ENCODE results near the gene AIF1L. TPM values are rescaled to one million over a fixed set of nuclear protein-coding genes. Genes with fewer than 3 reads are reported as not detected.

AIF1L gene
- total and polyA plus RNA-seq, 3 donors from 2014 or later: 8.3 to 24.6 (median 14.9) TPM

DNA sequence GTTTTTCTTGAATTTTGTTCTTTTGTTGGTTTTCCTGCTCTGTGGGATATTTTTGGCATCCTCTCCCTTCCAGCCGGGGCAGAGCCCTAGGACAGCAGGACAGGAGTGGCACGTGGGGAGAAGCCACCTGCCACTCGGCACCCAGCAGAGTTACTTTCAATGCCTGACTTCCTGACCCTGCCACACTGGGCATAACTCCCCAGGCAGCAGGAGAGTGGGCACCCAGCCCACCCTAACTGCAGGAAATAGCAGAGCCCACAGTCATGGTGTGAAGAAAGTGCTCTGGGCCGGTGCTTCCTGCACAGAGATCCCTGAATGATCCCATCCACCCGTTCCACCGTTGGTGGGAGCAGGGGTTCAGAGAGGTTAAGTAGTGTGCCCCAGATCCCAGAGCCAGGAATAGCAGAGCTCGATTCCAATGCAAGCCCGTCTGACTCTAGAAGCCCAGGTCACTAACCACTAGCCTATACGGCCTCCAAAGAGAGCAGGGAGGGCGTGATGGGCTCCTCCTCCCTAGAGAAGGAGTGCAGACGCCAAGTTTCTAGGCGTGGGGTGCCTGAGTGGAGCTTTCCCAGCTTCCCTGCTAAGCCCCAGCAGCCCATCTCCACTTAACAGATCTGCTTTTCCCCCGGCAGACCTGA lies 20.9 kb downstream of the AIF1L start:
- no peak for TF ChIP-seq POLR2A (IDR thresholded peaks at IDR 0.05)
- TF ChIP-seq, protein P1, sequence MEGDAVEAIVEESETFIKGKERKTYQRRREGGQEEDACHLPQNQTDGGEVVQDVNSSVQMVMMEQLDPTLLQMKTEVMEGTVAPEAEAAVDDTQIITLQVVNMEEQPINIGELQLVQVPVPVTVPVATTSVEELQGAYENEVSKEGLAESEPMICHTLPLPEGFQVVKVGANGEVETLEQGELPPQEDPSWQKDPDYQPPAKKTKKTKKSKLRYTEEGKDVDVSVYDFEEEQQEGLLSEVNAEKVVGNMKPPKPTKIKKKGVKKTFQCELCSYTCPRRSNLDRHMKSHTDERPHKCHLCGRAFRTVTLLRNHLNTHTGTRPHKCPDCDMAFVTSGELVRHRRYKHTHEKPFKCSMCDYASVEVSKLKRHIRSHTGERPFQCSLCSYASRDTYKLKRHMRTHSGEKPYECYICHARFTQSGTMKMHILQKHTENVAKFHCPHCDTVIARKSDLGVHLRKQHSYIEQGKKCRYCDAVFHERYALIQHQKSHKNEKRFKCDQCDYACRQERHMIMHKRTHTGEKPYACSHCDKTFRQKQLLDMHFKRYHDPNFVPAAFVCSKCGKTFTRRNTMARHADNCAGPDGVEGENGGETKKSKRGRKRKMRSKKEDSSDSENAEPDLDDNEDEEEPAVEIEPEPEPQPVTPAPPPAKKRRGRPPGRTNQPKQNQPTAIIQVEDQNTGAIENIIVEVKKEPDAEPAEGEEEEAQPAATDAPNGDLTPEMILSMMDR (IDR thresholded peaks at IDR 0.05): no peak
- intact Hi-C loops (cut with DNase I; ENCODE audit: low total_unique reads): no loop called here
- Histone ChIP-seq H3K36me3 (ENCODE audit: low read depth, missing control alignments) (no peaks in the 10 kb centered on the region), H3K27me3 (no peaks in the 10 kb centered on the region), H3K4me3 (no peak overlapping the region), H3K9me3 (no peaks in the 10 kb centered on the region), H3K27ac (no peak overlapping the region), H3K4me1 (no peaks in the 10 kb centered on the region)
- 65 to 88% methylated on average over 11 to 13 of the region's 13 CpGs for WGBS, 2 donors
- no peak for DNase-seq

DNA sequence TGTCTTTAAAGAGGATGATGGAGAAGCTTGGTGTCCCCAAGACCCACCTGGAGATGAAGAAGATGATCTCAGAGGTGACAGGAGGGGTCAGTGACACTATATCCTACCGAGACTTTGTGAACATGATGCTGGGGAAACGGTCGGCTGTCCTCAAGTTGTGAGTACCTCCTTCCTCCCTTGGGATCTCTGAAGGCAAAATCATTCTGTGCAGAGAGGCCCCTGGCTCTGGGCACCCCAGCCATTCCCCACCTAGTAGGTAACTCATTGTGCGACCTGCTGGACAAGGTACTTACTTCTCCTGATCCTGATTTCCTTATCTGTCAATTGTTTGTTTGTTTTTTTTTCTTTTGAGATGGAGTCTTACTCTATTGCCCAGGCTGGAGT lies 21.4 kb downstream of the AIF1L start:
- Histone ChIP-seq H3K36me3 (ENCODE audit: low read depth, missing control alignments) (no peaks in the 10 kb centered on the region), H3K4me3 (no peak overlapping the region), H3K27ac (no peak overlapping the region), H3K4me1 (no peaks in the 10 kb centered on the region), H3K27me3 (no peaks in the 10 kb centered on the region), H3K9me3 (no peaks in the 10 kb centered on the region)
- WGBS, 2 donors: 65 to 86% methylated on average over 4 of the region's 4 CpGs
- intact Hi-C loops (cut with DNase I; ENCODE audit: low total_unique reads): no loop called here
- TF ChIP-seq POLR2A (IDR thresholded peaks at IDR 0.05): no peak
- TF ChIP-seq, protein P1 (IDR thresholded peaks at IDR 0.05): no peak
- no peak for DNase-seq

DNA sequence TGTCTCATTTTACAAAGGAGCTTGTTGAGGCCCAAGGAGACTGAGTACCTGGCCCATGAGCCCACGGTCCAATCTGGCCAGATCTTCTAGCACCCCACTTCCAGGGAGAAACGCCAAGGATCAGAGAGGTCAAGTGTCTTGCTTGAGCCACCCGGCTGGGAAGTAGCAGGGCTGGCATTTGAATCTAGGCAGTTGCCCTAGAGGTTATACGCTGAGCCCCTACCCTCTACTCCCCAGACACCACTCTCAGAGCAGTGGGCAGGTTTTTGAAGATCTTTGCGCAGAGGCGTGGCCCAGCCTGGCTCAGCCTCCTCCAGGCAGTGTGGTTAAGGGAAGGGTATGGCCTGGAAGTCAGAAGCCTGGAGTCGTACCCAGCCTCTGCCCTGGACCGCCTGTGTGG lies 23.3 kb downstream of the AIF1L start:
- Histone ChIP-seq H3K36me3 (ENCODE audit: low read depth, missing control alignments) (no peaks in the 10 kb centered on the region), H3K4me3 (no peak overlapping the region)
- 81 to 83% methylated on average over 8 of the region's 8 CpGs for WGBS, 2 donors

DNA sequence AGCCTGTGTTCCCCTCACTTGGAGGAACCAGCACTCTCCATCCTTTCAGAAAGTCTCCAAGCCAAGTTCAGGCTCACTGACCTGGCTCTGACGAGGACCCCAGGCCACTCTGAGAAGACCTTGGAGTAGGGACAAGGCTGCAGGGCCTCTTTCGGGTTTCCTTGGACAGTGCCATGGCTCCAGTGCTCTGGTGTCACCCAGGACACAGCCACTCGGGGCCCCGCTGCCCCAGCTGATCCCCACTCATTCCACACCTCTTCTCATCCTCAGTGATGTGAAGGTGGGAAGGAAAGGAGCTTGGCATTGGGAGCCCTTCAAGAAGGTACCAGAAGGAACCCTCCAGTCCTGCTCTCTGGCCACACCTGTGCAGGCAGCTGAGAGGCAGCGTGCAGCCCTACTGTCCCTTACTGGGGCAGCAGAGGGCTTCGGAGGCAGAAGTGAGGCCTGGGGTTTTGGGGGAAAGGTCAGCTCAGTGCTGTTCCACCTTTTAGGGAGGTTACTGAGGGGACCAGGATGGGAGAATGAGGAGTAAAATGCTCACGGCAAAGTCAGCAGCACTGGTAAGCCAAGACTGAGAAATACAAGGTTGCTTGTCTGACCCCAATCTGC lies 24.4 kb downstream of the AIF1L start:
- Histone ChIP-seq H3K4me1 (peaks cover 4% of the 10 kb centered on the region), H3K27ac (no peak overlapping the region), H3K27me3 (no peaks in the 10 kb centered on the region), H3K9me3 (no peaks in the 10 kb centered on the region), H3K4me3 (no peak overlapping the region), H3K36me3 (ENCODE audit: low read depth, missing control alignments) (no peaks in the 10 kb centered on the region)
- intact Hi-C loops (cut with DNase I; ENCODE audit: low total_unique reads): no loop called here
- TF ChIP-seq, protein P1 (IDR thresholded peaks at IDR 0.05): no peak
- no peak for TF ChIP-seq POLR2A (IDR thresholded peaks at IDR 0.05)
- DNase-seq: no peak
- WGBS, 2 donors: 86% methylated on average over 6 to 7 of the region's 7 CpGs

More for the DNA sequence above, 23.3 kb downstream of the AIF1L start:
- Histone ChIP-seq H3K4me1 (peaks cover 2% of the 10 kb centered on the region), H3K27ac (no peak overlapping the region), H3K27me3 (no peaks in the 10 kb centered on the region), H3K9me3 (no peaks in the 10 kb centered on the region)
- DNase-seq: no peak
- TF ChIP-seq, protein P1 (IDR thresholded peaks at IDR 0.05): no peak
- TF ChIP-seq POLR2A (IDR thresholded peaks at IDR 0.05): no peak
- intact Hi-C loops (cut with DNase I; ENCODE audit: low total_unique reads): no loop called here

DNA sequence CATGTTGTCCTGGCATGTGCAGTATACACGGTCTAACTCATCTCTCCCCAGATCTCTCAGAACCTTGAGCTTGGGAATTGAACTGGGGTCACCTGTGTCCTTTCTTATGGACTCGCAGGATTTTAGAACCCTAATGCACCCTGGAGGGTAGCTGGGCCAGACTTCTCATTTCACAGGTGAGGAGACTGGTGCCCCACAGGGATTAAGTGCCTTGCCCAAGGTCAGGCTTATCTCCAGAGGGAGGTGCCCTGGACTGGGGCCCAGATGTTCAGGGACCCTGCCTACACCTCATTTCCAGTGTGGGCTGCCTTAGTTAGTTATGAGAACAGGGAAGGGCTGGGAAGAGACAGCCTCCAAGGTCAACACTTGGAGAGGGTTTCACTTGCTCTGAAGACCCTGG lies 25.0 kb downstream of the AIF1L start:
- H3K27me3 ChIP-seq: no peaks in the 10 kb centered on the region
- no peaks in the 10 kb centered on the region for H3K9me3 ChIP-seq
- H3K27ac ChIP-seq: no peak overlapping the region
- 66 to 77% methylated on average over 2 of the region's 2 CpGs for WGBS, 2 donors
- no peak for TF ChIP-seq POLR2A (IDR thresholded peaks at IDR 0.05)
- TF ChIP-seq, protein P1 (IDR thresholded peaks at IDR 0.05): no peak
- H3K4me1 ChIP-seq: peaks cover 8% of the 10 kb centered on the region
- intact Hi-C loops (cut with DNase I; ENCODE audit: low total_unique reads): no loop called here
- H3K4me3 ChIP-seq: no peak overlapping the region
- no peaks in the 10 kb centered on the region for H3K36me3 ChIP-seq (ENCODE audit: low read depth, missing control alignments)
- no peak for DNase-seq
